Measurements from ENCODE around the gene PPIL1.

Gene PPIL1

DNA sequence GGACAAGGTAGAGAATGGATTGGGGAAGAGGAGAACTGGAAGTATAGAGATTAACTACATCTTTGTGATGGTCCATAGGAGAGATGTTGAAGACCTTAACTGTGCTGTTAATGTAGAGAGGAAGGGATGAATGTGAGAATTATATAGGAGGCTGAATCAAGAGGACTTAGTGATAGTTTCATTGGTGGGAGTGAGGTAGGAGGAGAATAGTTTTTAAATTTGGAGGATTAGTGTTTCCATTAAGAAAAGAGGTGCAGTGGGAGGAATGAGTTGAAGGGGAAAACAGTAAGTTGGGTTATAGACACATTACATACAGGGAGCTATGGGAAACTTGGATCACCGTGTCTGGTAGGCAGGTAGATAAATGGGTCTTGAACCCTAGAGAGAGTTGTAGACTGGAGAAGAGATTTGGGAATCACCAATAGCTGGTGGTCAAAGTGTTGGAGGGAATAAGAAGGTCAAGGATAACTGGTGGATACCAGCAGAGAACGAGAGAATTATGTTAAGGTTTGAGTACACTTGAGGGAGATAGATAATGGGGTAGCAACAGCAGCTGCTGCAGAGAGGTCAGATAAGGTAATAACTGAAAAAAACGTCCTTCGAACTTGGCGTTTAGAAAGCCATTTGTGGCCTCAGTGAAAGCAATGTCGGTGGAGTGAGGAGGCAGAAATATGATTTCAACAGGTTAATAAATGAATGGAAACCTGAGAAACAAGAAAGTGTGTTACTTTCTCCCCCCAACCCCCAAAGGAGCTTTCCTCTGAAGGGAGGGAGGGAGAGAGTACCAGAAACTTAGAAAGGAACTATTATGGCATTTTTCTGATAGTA is 14.3 kb upstream of the PPIL1 start:
- DNase-seq = no peak

DNA sequence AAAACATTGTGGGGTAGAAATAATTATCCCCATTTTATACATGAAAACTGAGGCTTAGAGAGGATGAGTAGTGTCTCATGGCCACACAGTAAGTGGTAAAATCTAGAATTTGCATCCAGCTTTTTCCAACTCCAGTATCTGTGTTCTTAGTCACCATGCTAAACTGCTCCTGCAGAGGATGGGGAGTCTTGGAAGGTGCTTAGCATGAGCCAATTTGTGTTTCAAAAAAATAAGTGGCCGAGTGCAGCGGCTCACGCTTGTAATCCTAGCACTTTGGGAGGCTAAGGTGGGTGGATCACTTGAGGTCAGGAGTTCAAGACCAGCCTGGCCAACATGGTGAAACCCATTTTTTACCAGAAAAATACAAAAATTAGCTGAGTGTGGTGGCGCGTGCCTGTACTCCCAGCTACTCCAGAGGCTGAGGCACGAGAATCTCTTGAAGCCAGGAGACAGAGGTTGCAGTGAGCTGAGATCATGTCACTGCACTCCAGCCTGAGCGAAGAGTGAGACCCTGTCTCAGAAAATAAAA is 13.6 kb upstream of the PPIL1 start:
- no peak for DNase-seq

DNA sequence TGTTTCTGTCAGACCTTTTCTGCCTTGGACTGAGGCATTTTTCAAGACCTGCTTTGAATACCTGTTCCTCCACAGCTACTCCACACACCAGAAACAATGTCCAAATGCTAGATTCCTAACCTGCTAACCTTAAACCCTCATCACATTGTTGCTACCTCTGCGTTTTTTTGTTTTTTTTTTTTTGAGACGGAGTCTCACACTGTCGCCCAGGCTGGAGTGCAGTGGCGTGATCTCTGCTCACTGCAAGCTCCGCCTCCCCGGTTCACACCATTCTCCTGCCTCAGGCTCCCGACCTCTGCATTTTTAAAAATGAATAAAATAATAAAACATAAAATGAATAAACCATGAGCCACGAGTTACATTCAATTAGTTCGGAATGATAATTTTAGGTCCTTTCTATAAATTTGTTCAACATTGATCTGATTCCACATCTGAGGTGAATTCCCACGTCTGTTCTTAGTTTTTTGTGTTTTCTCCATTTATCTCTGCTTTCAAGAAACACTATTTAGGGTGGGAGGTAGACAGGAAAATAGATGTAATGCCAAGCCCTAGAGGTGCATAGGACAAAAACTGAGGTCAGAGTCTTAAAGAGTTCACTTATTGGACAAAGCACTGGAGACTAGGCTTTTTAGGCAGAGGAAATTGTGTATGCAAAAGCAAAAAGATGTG is 12.5 kb upstream of the PPIL1 start:
- DNase-seq = no peak

DNA sequence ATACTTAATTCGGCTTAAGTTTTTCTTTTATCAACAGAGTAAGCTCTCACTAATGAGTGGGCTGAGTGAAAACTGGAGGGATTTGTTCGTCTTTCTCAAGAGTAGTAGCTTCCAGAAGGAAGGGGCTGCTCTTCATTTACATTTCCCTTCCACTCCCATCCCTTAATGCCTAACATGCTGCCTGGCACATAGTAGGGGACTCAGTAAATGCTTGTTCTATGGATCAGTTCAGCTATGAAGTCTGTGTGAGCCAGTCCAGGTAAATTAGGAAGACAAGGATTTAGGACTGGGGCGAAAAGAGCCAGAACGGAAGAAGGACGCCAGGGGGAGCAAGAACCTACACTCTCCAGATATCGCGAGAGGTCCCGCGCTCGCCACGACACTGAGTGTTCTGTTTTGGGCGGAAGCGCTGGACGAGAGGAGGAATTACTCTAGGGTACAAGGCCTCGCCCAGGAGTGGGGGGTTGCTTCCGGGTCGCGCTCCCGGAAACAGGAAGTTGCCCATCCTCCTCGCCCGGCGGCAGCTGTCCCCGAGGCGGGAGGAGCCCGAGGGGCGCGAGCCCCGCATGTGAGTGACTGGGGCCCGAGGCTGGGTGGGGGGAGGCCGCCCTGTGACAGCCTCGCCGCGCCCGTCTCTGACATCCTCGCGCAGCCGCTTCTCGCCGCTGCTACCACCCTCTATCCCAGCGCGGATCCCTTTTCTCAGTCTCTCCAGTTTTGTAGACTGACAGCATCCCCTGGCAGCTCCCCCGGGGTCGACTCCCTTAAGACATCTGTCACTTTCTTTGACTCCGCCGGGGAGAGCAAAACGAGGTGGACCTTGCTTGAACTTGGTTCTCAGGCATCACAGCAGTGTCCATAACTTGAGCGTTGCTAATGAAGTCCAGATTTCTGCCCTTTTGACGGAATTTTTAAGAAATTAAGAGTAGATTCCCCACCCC is 11.1 kb upstream of the PPIL1 start, which contains the start of gene C6orf89:
Gene C6orf89 (plus strand): TSS at position 492 of the 941 bp plus-strand sequence. CDS start 13,493 bp downstream, outside the sequence.
- DNase-seq = peak; percentile 96 to 99

DNA sequence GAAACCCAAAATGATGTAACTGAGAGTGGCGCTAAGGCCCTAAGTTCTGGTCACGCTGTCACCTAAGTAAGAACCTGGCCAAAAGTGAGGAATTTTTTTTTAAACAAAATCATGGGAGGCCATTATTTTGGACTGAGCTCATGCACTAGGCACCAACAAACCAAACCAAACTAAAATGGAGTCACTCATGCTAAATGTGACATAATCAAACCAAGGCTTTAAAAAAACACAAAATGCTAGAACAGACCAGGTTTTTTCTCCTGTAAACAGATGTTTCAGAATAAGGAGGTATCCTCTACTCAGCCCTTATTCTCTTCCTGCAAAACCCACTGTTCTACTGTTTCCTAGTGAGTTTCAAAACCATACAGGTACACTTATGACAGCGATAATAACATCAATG is 10.0 kb upstream of the PPIL1 start:
- no peak for DNase-seq

DNA sequence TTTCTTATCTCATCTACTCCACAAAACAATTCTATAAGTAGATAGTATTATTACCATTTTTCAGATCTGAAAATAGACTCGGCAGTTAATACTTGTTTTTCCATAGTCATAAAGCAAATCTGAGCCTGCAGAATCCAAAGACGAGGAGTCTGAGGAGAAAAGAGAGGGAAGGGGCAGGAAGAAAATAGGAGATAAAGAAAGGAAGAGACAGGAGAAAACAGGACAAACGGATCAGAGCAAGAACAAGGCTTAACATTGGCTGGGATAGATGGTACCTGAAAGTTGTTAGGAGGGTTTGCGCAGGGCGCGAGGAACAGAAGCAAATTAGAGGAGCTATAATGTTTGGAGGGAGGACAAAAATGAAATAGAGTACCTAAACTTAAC is 639 bp upstream of the PPIL1 start:
- DNase-seq = no peak

DNA sequence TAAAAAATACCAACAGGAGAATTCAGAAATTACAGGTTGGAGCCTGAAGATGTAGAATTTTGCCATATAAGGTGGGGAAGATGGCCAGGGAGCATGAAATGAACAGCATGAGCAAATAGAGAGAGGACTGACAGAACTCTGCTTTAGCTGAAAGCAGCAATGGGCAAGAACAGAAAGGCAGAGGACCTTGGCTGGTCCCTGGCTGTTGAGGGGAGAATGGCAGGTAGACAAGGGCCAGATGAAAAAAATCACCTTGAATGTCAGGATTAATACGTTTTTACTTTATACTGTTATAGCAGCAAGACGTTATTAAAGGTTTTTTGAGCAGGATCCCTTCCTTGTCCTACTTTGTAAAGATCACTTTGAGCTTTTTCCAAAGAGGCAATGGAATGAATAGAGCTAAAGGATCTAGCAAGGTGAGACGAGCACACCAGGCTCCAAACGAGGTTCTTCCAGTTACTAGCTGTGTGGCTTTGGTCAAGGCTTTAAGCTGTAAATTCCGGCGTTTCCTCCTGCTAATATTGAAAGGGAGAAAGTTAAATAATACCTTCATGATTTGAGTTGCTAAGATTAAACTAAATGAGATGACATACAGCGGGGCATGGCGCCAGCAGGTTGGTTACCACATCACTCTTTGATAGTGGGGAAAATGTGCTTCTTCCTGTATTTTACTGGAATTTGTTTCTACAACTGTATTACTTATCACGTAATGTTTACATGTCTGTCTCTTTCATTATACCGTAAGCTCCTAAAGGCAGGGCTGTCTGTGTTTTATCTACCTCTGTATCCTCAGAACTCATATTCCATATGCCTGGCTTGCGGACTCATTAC is 776 bp downstream of the PPIL1 start:
- DNase-seq = no peak

DNA sequence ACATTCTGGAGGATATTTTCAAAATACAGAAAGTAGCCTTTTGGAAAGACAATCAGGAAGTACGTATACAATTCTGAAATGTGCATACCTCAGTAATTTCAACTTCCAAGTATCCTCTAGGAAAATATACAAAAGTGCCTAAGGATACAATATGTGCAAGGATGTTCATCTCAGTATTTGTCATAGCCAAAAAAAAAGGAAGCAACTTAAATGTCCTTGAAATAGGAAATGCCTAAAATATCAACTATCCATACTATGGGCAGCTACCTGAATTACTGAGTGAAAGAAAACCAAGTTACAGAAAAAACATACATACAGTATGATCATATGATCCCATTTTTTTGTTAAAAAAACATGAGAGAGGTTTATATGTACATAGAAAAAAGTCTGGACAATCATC is 1.5 kb downstream of the PPIL1 start:
- no peak for DNase-seq

DNA sequence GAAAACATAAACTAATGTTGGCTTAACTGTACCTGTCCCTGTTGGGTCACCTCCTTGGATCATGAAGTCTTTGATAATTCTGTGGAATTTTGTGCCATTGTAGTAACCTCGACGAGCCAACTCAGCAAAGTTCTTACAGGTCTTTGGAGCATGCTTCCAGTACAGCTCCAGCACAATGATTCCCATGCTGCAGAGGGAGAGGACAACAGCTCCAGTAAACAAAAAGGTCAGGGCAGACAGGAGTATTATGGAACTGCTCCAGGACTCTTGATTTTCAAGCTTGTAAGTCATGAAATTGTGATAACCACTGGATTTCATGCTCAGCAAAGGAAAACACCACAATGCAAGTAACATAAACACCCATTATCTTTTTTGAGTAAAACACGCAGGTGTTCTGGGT is 2.9 kb downstream of the PPIL1 start:
- no peak for DNase-seq

DNA sequence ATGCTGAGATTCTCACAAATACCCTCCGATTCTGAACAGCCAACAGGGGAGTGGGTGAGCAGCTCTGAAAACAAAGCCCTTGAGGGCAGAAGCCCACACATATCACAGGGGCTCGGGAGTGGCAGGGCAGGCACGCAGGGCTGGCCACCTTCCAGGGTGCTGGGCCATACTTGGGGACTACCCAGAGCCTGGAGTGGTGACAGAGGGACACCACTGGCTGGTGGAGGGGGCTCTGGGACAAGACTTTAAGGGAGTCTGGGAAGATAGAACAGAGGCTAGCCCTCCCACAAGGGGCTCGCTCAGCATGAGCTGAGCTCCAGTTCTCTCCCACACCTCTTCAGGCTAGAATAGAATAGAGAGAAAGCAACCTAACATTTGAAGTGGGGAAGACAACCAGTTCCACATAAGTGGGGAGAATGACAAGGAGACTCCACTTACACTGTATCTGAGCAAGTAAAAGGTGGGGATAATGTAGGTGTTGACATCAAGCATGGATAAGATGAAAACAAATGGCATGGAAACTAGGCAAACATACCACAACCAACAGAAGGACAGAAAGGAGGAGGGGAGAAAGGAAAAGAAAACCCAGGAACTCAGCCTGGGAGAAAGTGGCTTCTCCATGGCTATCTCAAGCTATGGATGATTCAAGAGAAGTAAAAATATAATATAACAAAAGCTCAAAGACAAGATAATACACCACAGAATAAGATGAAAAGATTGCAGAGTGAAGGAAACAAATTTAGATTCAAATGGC is 7.0 kb downstream of the PPIL1 start:
- DNase-seq = no peak

DNA sequence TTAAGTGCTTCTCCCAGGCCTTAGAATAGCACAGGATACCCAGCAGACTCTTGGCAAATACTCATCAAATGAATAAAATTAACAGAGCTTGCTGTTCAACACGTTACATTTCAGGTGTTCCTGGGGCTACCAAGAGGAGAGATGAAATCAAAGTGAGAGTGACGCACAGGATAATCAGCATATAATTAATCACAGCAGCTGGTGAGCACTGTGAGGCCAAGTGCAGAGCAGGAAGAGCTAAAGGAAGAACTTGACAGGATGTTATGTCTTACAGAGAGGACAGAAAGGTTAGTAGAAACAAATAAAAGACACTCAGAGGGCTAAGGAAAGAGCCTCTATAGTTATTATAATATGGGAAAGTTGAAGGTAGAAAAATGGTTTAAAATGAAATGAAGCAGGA is 8.8 kb downstream of the PPIL1 start:
- no peak for DNase-seq

DNA sequence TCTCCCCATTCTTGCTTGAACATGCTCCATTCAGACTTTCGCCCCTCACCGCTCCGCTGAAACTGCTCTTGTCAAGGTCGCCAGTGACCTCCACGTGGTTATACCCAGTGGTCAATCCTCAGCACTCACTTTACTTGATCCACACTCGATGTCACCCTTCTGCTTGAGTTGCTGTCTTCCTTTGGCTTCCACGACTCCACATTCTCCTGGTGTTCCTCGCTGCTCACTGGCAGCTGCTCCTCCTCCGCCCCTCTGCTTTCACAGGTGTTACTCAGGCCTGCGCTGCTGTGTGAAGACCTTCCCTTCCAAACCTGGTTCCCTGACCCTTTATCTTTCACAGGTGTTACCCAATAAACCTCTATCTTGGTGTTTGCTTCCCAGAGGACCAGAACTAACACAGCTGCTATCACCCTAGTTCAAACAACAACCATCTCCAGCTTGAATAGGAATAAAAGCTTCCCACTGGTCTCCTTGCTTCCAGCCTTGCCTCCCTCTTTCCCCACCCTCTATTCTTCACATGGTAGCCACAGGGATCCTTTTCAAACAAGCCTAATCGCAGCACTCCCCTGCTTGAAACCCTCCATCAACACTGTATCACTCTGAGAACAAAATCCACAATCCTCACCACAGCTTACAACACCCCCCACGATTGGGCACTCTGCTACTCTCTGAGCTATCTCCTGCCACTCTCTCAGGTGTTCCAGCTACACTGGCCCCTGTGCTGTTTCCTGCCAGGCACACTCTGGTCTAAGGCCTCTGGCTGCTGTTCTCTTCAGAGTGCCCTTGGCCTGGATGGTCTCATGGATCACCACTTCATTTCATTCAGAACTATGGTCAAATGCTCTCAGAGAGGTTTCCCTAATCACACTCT is 10.7 kb downstream of the PPIL1 start:
- DNase-seq = no peak

DNA sequence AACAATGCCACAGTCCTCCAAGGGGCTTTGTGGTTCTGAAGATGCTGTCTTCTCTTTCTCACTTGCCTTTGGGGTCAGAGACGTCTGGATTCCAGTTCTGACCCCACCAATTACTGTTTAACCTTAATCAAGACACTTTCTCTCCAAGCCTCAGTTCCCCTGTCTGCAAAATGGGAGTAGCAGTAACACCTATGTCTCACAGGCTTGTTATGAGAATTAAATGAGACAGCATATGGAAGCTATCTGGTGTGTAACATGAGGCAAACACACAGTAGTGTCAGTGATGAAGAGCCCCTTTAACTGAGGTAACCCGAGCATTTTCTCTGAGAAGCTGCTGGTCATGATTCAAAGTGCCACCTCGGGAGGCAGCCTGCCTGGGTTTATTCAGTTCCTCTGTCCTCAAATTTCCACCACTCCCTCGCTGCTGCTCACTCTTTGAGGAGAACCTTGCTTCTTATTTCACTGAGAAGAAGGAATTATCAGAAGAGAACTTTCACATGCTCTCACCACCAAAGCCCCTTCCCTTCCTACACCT is 11.7 kb downstream of the PPIL1 start:
- no peak for DNase-seq

DNA sequence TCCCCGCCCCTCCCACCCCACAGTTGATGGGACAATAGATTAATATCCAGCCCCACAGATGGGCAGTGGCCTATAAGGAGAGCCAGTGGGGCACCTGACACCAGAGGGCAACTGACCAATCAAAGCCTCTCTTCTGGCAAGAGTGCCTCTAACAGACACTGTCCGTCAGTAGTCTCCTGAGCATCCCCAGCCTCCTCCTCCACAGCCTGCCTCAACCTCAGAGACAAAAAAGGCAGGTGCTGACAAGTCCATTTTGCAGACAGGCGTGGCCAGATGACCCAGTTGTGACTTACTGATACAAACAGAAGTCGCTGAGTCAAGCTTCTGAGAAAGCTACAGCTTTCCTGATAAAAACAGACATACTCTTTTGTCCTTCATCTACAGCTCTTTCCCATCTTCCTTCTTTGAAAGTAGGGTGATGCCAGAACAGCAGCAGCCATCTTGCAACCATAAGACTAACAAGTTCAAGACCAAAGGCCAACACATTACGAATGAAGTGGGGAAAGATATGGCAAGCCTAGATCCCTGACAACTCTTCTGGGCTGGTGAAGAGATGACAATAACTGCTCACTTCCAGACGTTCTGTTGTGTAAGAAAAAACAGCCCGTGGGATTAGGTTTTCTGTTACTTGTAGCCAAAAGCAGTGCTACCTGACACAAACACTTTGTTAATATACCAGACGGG is 12.3 kb downstream of the PPIL1 start:
- no peak for DNase-seq

DNA sequence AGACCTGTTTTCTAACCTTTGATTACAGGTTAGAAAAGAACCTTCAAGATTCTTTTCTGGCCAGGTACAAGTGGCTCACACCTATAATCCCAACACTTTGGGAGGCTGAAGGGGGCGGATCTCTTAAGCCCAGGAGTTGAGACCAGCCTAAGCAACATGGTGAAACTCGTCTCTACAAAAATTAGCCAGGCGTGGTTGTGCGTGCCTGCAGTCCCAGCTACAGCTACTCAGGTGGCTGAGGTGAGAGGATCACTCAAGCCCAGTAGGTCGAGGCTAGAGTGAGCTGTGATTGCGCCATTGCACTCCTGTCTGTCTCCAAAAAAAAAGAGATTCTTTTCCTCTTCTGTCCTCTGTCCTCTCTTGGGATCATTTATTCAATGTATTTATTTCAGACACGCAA is 14.5 kb downstream of the PPIL1 start:
- DNase-seq = no peak

DNA sequence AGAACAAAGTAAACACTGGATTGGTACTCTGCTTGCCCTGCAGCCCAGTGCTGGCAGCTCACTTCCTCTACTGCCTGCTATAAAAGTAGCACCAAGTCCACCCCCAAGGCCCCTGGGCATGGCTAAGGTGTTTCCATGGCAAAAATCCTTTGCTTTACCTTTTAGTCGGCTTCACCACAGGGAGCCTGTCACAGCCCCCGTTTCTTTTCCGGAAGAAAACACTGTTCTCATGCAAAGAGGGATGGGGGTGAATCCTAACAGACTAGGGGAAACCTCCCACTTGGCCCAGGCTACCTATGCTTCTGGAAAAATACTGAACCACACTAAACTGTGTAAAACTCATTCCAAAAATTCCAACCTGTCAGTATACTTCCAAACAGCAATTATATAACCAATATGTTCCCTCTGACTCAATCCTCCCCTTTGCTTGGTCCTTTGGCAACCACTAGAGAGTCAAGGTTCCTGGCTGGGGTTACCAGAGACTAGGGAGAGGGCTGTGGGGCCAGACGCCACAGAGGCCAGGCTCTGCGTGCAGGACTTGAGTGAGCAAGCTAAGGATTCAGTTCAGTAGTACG is 16.1 kb downstream of the PPIL1 start:
- DNase-seq = peak in 1 of 2 experiments; percentile 13

DNA sequence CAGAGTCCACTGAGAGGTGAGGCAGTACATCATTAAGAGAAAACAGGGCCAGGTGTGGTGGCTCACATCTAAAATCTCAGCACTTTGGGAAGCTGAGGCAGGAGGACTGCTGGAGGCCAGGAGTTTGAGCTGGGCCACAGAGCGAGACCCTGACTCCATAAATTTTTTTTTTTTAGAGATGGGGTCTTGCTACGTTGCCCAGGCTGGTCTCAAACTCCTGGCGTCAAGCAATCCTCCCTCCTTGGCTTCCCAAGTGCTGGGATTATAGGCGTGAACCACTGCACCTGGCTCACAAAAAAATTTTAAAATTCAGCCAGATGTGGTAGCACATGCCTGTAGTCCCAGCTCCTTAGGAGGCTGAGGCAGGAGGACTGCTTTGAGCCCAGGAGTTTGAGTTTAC is 17.3 kb downstream of the PPIL1 start:
- DNase-seq = no peak

DNA sequence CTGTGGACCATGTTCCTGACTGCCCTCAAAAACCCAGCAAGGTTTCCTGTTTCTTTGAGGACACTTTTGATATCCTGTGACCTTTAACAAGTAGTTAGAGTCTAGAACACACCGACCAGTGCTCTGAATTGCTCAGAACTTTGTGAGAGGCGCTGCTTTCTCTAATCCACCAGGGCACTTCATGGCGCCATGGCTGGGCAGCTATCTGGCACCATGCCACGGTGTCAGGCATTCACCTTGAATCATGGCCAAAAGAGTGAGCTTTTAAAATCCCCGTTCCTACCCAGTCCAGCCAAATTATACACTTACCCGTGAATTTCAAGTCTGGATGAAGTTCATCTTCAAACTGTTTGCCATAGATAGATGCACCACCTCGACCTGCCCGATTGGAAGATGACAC is 18.3 kb downstream of the PPIL1 start:
- DNase-seq = no peak

DNA sequence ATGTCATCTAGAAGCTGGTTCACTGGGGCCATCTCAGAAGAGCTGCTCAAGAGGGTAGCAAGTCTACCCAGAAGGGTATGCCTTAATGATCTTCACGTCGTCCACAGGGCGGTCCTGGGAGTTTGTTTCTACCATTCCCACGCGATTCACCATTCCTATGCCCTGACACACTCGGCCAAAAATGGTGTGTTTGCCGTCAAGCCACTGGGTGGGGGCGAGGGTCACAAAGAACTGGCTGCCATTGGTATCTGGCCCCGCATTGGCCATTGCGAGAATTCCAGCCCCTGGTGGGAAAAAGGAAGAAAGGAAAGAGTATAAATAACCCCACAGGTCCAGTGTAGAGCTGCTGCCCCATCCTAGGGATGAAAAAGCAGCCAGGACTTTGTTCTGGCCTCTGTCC is 18.9 kb downstream of the PPIL1 start:
- no peak for DNase-seq
